ENCODE data around the gene TMEM39A.

Gene TMEM39A

GRCh38 chr3:119408243-119408950, 55.0 kb downstream of the TMEM39A start:
- ChIA-PET CTCF (interaction anchor here (0.6 kb wide), 1 partner anchor 1150 kb away, joined by 3 read pairs; no protein-coding TSS in a partner anchor), POLR2A (ENCODE audit: low non-redundant PET) (no interaction called here)
- no peak overlapping the region for H3K27ac ChIP-seq
- no peak for DNase-seq (ENCODE audit: low spot score)
- TF ChIP-seq CTCF (conservative IDR thresholded peaks at IDR 0.05; ENCODE audit: low read depth), result no peak

- no peak for TF ChIP-seq CTCF (conservative IDR thresholded peaks at IDR 0.05; ENCODE audit: low read depth)
- ChIA-PET POLR2A (ENCODE audit: low non-redundant PET) (no interaction called here), CTCF (no interaction called here)
- DNase-seq (ENCODE audit: low spot score), result no peak
- no peak overlapping the region for H3K27ac ChIP-seq
These were observed 58.1 kb downstream of the TMEM39A start for GRCh38 chr3:119405315-119405714.

- TF ChIP-seq CTCF (conservative IDR thresholded peaks at IDR 0.05; ENCODE audit: low read depth), result no peak
- ChIA-PET POLR2A (ENCODE audit: low non-redundant PET) (no interaction called here), CTCF (no interaction called here)
- H3K27ac ChIP-seq, result no peak overlapping the region
- no peak for DNase-seq (ENCODE audit: low spot score)
These were observed 60.2 kb downstream of the TMEM39A start for GRCh38 chr3:119403201-119403600.

GRCh38 chr3:119402791-119403190, 60.6 kb downstream of the TMEM39A start:
- no peak for TF ChIP-seq CTCF (conservative IDR thresholded peaks at IDR 0.05; ENCODE audit: low read depth)
- no peak for DNase-seq (ENCODE audit: low spot score)
- ChIA-PET CTCF (no interaction called here), POLR2A (ENCODE audit: low non-redundant PET) (no interaction called here)
- H3K27ac ChIP-seq, result no peak overlapping the region

GRCh38 chr3:119401503-119402440, 61.6 kb downstream of the TMEM39A start:
- no peak overlapping the region for H3K27ac ChIP-seq
- no peak for TF ChIP-seq CTCF (conservative IDR thresholded peaks at IDR 0.05; ENCODE audit: low read depth)
- DNase-seq (ENCODE audit: low spot score), result no peak
- CTCF ChIA-PET, result interaction anchor here (0.5 to 0.6 kb wide), 2 partner anchors 164 to 1121 kb away, joined by 3 to 6 read pairs; no protein-coding TSS in a partner anchor
- POLR2A ChIA-PET (ENCODE audit: low non-redundant PET), result no interaction called here

GRCh38 chr3:119401069-119401468, 62.3 kb downstream of the TMEM39A start:
- DNase-seq (ENCODE audit: low spot score), result no peak
- POLR2A ChIA-PET (ENCODE audit: low non-redundant PET), result no interaction called here
- no peak overlapping the region for H3K27ac ChIP-seq
- no peak for TF ChIP-seq CTCF (conservative IDR thresholded peaks at IDR 0.05; ENCODE audit: low read depth)
- CTCF ChIA-PET, result no interaction called here
